H1 (cell line): ENCODE data around the gene MARCHF10.

ENCODE experiments used
- EP300 ChIP-seq, 2 experiments: IDR thresholded peaks; 1 replicate in 1 of 2; 2 replicates in 1 of 2; pipeline ENCODE4 v1.6.1; 2011 to 2012; ENCODE audit warnings: low read depth in 2 of 2, low read length in 2 of 2, mild to moderate bottlenecking in 2 of 2, borderline replicate concordance in 1 of 2, inconsistent platforms in 1 of 2, moderate library complexity in 1 of 2
- EZH2 ChIP-seq: fragments of 200-600 bp; sonication (generic); IDR thresholded peaks from 2 replicates; pipeline ENCODE4 v1.7.1; 2012; ENCODE audit warnings: low read depth, mild to moderate bottlenecking, moderate library complexity, low read length, inconsistent platforms; ENCODE audit not compliant: severe bottlenecking
- GABPA ChIP-seq: IDR thresholded peaks from 2 replicates; pipeline ENCODE4 v1.6.1; 2011; ENCODE audit warnings: mild to moderate bottlenecking, low read length, moderate library complexity, borderline replicate concordance; ENCODE audit not compliant: insufficient read depth
- RFX5 ChIP-seq: IDR thresholded peaks from 2 replicates; pipeline ENCODE4 v1.6.1; 2011; ENCODE audit warnings: low read depth, low read length, improper control_type of control experiment, borderline replicate concordance

DNA sequence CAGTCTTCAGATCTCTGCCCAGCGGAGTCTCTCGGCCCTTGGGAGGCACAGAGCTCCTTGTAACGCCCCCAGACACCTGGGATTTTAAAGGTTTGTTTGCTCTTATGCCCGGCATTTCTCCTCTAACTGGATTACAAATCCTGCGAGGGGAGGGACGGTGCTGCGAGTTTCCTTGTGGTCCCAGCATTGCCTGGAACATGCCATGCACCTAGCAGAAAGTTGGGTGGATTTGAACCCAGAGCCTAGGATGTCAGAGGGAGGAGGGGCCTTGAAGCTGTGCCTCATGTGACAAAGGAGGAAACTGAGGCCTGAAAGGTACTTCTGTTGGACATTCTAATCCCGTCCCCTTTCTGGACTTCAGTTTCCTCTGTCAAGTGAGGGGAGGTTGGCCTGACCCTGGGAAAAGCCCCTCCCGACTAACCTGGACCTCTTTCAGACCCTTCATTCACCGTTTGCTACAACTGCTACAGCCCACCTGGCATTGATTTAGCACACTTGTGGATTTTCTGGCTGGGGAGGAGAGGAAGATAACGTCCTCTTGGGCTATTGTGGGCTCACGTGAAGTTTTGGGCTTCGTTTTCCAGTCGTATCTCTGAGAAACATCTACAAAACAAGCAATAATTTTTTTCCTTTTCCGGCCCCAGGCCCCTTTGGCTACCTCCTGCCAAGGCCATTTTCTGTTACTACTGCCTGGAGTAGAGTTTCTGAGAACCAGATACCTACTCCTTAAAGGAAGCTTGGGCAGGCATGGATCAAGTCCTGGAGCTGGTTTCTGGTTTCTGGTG is 149.8 kb downstream of the MARCHF10 start:
- TF ChIP-seq EP300 (IDR thresholded peaks at IDR 0.05; ENCODE audit: borderline replicate concordance in 1 of 2, low read depth in 2 of 2, low read length in 2 of 2) (no peak), RFX5 (no peak), EZH2 (no peak), GABPA (no peak)
